Ovary (tissue), 9 donors: ENCODE measurements around the gene IGFBP2. TPM values are rescaled to one million over a fixed set of nuclear protein-coding genes. Genes with fewer than 3 reads are reported as not detected.

Source experiments
- DNase-seq, 5 donors: peaks; one replicate each; pipeline ENCODE4 v3.0.0-alpha.2; 2019 to 2020
- H3K27ac ChIP-seq, 2 donors: fragments of 200-600 bp; one replicate each; pipeline versions ENCODE4 v1.5.1 to v1.8.0; 2019 to 2022
- H3K27me3 ChIP-seq: fragments of 200-600 bp; one replicate; pipeline ENCODE4 v1.8.0; 2022
- H3K36me3 ChIP-seq: fragments of 200-600 bp; sonication (generic); one replicate; pipeline ENCODE4 v1.5.1; 2019
- H3K4me1 ChIP-seq: one replicate; pipeline ENCODE4 v1.8.1; 2013; ENCODE audit warnings: mild to moderate bottlenecking, moderate library complexity; ENCODE audit not compliant: insufficient read depth
- H3K4me3 ChIP-seq: fragments of 200-600 bp; sonication (generic); one replicate; pipeline ENCODE4 v1.5.1; 2017
- H3K9me3 ChIP-seq, 2 donors: fragments of 200-600 bp in 1 of 2; sonication (generic) in 1 of 2; one replicate each; pipeline versions ENCODE4 v1.5.1 to v1.8.1; 2013 to 2019; ENCODE audit warnings: mild to moderate bottlenecking in 1 of 2, moderate library complexity in 1 of 2
- CTCF ChIP-seq, 3 donors: fragments of 450-650 bp in 2 of 3; fragments of 200-600 bp in 1 of 3; IDR thresholded peaks; one replicate each; pipeline versions ENCODE4 v1.5.1 to v1.8.0; 2016 to 2022; ENCODE audit warnings: antibody characterized with exemption in 3 of 3, mild to moderate bottlenecking in 1 of 3
- EP300 ChIP-seq: sonication (generic); formaldehyde crosslinking; IDR thresholded peaks from one replicate; pipeline ENCODE4 v1.6.1; 2017; ENCODE audit warnings: antibody characterized with exemption
- POLR2A ChIP-seq: fragments of 450-650 bp; IDR thresholded peaks from one replicate; pipeline ENCODE4 v1.6.1; 2017; ENCODE audit warnings: antibody characterized with exemption, mild to moderate bottlenecking, moderate library complexity
- WGBS, 3 donors: extraction: QIAGEN DNeasy Blood & Tissue Kit in 1 of 3; methylation state at CpG; one replicate each; pipeline versions ENCODE4 v1.1.5 to v1.1.7; 2013 to 2017; 5-methylcytosine and 5-hydroxymethylcytosine counted together
- intact Hi-C, 4 donors: fragments of 100-400 bp; cut with DNase I; formaldehyde crosslinking; loops; one replicate each; pipeline versions ENCODE4 v1.11.0 to v1.15.1; 2022 to 2023
- polyA plus RNA-seq, 2 donors: library from polyadenylated mRNA; stranded (reverse); fragments of 200-250 nt in 1 of 2; fragments of 350-450 nt in 1 of 2; fragmentation: Illumina TruSeq in 1 of 2; extraction: RNeasy Lipid Tissue Mini Kit (QIAGEN cat#74804) in 1 of 2; gene quantifications; one replicate each; pipeline ENCODE4 v1.2.3, GENCODE V29; 2013 to 2014
- total RNA-seq, 7 donors: library from RNA; depleted of rRNA in 2 of 7; stranded (reverse); fragments of >200 nt in 2 of 7; fragmentation: NEBNext Ultra II Directional in 3 of 7; extraction: Animal tissue kit (Norgen Biotek cat#: 25700) in 3 of 7; gene quantifications; one replicate each; pipeline versions ENCODE4 v1.1.0 to v1.2.4, GENCODE V29; 2016 to 2023
- donor health status: DM: no; HTN: no; CAD: no; lungs with moderate emphysema.
- donor health status: DM: no; HTN: no; CAD: no.
- donor health status: Bipolar disorder and iron deficiency.
- donor health status: DM: yes; HTN: yes; CAD: no.
- donor health status: DM: no; HTN: no; CAD: no.
- donor health status: DM: yes; HTN: yes; CAD: no.

The IGFBP2 gene
- total and polyA plus RNA-seq, 9 donors = 47.2 to 333 (median 165) TPM

GRCh38 chr2:216671081-216671411, 37.8 kb downstream of the IGFBP2 start:
- Histone ChIP-seq H3K4me1 (peaks cover 2% of the 10 kb centered on the region), H3K36me3 (no peaks in the 10 kb centered on the region), H3K27ac (peak overlapping the region; percentile 30), H3K27me3 (no peaks in the 10 kb centered on the region), H3K4me3 (no peak overlapping the region), H3K9me3 (no peaks in the 10 kb centered on the region)
- TF ChIP-seq EP300 (no peak), POLR2A (no peak), CTCF (IDR thresholded peaks at IDR 0.05) (no peak)
- intact Hi-C loops = loop anchor here in 1 of 4 donors (10.0 kb wide), 1 partner anchor 1084 kb away; no protein-coding TSS in a partner anchor
- peak in 3 of 5 donors; percentile 40 to 63 (median 44) for DNase-seq
- 76 to 81% (median 79%) methylated on average over 11 of the region's 11 CpGs for WGBS, 3 donors

- 52 to 59% (median 55%) methylated on average over 12 of the region's 12 CpGs for WGBS, 3 donors
- Histone ChIP-seq H3K9me3 (no peaks in the 10 kb centered on the region), H3K27me3 (no peaks in the 10 kb centered on the region), H3K4me3 (no peak overlapping the region), H3K4me1 (peaks cover 2% of the 10 kb centered on the region), H3K36me3 (no peaks in the 10 kb centered on the region), H3K27ac (peak overlapping the region; percentile 30 to 45)
- TF ChIP-seq POLR2A = no peak
- no peak for TF ChIP-seq EP300
- TF ChIP-seq CTCF (IDR thresholded peaks at IDR 0.05) = no peak
- peak in 3 of 5 donors; percentile 54 to 66 (median 59) for DNase-seq
- intact Hi-C loops = loop anchor here in 1 of 4 donors (10.0 kb wide), 1 partner anchor 1083 kb away; no protein-coding TSS in a partner anchor
Measured at GRCh38 chr2:216671791-216672343, 38.6 kb downstream of the IGFBP2 start.

- H3K9me3 ChIP-seq = no peaks in the 10 kb centered on the region
- no peak for TF ChIP-seq CTCF (IDR thresholded peaks at IDR 0.05)
- no peaks in the 10 kb centered on the region for H3K27me3 ChIP-seq
- DNase-seq = peak in 1 of 5 donors; percentile 56
- no peak overlapping the region for H3K4me3 ChIP-seq
- H3K4me1 ChIP-seq = peaks cover 2% of the 10 kb centered on the region
- WGBS, 3 donors = 69 to 76% (median 70%) methylated on average over 10 of the region's 10 CpGs
- intact Hi-C loops = loop anchor here in 1 of 4 donors (10.0 kb wide), 1 partner anchor 1082 kb away; no protein-coding TSS in a partner anchor
- H3K27ac ChIP-seq = peak overlapping the region in 1 of 2 donors; percentile 31
- H3K36me3 ChIP-seq = no peaks in the 10 kb centered on the region
Measured at GRCh38 chr2:216672466-216672865, 39.2 kb downstream of the IGFBP2 start.

GRCh38 chr2:216673021-216673420, 39.8 kb downstream of the IGFBP2 start:
- DNase-seq = peak in 2 of 5 donors; percentile 70 to 71
- Histone ChIP-seq H3K4me3 (no peak overlapping the region), H3K4me1 (peaks cover 2% of the 10 kb centered on the region), H3K27me3 (no peaks in the 10 kb centered on the region), H3K36me3 (no peaks in the 10 kb centered on the region), H3K9me3 (no peaks in the 10 kb centered on the region), H3K27ac (peak overlapping the region; percentile 31 to 44)
- intact Hi-C loops = loop anchor here in 1 of 4 donors (10.0 kb wide), 1 partner anchor 1082 kb away; no protein-coding TSS in a partner anchor
- WGBS, 3 donors = 68 to 77% (median 75%) methylated on average over 10 of the region's 10 CpGs
- TF ChIP-seq POLR2A = no peak
- no peak for TF ChIP-seq CTCF (IDR thresholded peaks at IDR 0.05)
- no peak for TF ChIP-seq EP300
